MM.1S (cell line): Measurements from ENCODE around the gene TRAF3.

Source experiments
- DNase-seq: peaks from one replicate; pipeline ENCODE4 v3.0.0-alpha.2; 2015
- H2AFZ ChIP-seq: fragments of 300-600 bp; sonication (generic); 2 replicates; pipeline ENCODE4 v1.6.0; 2016; ENCODE audit warnings: antibody characterized with exemption, low read length
- H3F3A ChIP-seq: fragments of 300-600 bp; sonication (generic); 2 replicates; pipeline ENCODE4 v1.6.1; 2016; ENCODE audit warnings: mild to moderate bottlenecking, antibody characterized with exemption, low read length, moderate library complexity, mixed read lengths; ENCODE audit not compliant: insufficient read depth
- H3K27ac ChIP-seq: fragments of 300-600 bp; sonication (generic); 2 replicates; pipeline ENCODE4 v1.5.1; 2016; ENCODE audit warnings: mild to moderate bottlenecking, low read length
- H3K27me3 ChIP-seq: fragments of 300-600 bp; sonication (generic); replicated peaks from 2 replicates; pipeline ENCODE4 v1.6.0; 2016; ENCODE audit warnings: low read length; ENCODE audit not compliant: insufficient read depth
- H3K36me3 ChIP-seq: fragments of 300-600 bp; sonication (generic); replicated peaks from 2 replicates; pipeline ENCODE4 v1.6.1; 2016; ENCODE audit warnings: mild to moderate bottlenecking, low read length, mixed read lengths; ENCODE audit not compliant: insufficient read depth
- H3K4me1 ChIP-seq: fragments of 300-600 bp; sonication (generic); 2 replicates; pipeline ENCODE4 v1.6.1; 2016; ENCODE audit warnings: low read length, mixed read lengths
- H3K4me2 ChIP-seq: fragments of 300-600 bp; sonication (generic); 2 replicates; pipeline ENCODE4 v1.6.0; 2016; ENCODE audit warnings: low read depth, low read length
- H3K4me3 ChIP-seq: fragments of 300-600 bp; sonication (generic); 2 replicates; pipeline ENCODE4 v1.5.1; 2016; ENCODE audit warnings: low read length, mixed read lengths
- H3K79me2 ChIP-seq: fragments of 300-600 bp; sonication (generic); 2 replicates; pipeline ENCODE4 v1.6.1; 2016; ENCODE audit warnings: mixed run types, low read length, mixed read lengths
- H3K9ac ChIP-seq: fragments of 300-600 bp; sonication (generic); 2 replicates; pipeline ENCODE4 v1.6.1; 2016; ENCODE audit warnings: low read length, mixed read lengths
- H3K9me2 ChIP-seq: fragments of 300-600 bp; sonication (generic); replicated peaks from 2 replicates; pipeline ENCODE4 v1.6.1; 2016; ENCODE audit warnings: mild to moderate bottlenecking, low read length, mixed read lengths; ENCODE audit not compliant: insufficient read depth
- H3K9me3 ChIP-seq: fragments of 300-600 bp; sonication (generic); replicated peaks from 2 replicates; pipeline ENCODE4 v1.6.1; 2016; ENCODE audit warnings: mild to moderate bottlenecking, low read length, mixed read lengths; ENCODE audit not compliant: insufficient read depth
- H4K20me1 ChIP-seq: fragments of 300-600 bp; sonication (generic); 2 replicates; pipeline ENCODE4 v1.6.1; 2016; ENCODE audit warnings: mild to moderate bottlenecking, low read length, moderate library complexity, mixed read lengths; ENCODE audit not compliant: insufficient read depth
- EZH2 ChIP-seq: fragments of 300-600 bp; sonication (generic); optimal IDR thresholded peaks from 2 replicates; pipeline ENCODE3; 2017; ENCODE audit warnings: low read depth, mild to moderate bottlenecking, antibody characterized with exemption, low read length, mixed read lengths
- EZH2phosphoT487 ChIP-seq: fragments of 300-600 bp; sonication (generic); IDR thresholded peaks from 2 replicates; pipeline ENCODE4 v1.6.1; 2018; ENCODE audit warnings: antibody characterized with exemption, low read length
- TF ChIP-seq, protein P1 (sequence below): fragments of 300-600 bp; sonication (generic); IDR thresholded peaks from 2 replicates; pipeline ENCODE4 v1.5.1; 2016; ENCODE audit warnings: antibody characterized with exemption, low read length, mixed read lengths

TRAF3 gene

DNA sequence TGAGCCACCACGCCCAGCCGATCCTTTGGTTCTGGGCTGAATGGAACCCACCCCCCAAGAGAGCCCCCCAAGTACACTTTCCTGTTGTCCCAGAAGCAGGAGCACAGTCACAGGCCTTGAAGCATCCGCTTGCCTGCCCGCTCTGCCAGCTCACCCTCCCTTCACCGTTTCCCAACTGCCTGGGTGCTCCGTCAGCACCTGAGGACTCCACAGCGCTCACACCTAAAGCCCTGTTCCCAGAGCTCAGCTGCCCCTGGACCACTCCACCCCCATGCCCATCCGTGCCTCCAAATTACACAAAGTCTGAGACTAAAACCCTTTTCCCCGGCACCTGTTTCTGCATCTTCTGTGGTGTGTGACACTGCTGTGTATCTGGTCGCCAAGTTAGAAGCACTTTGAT, 44.3 kb upstream of the TRAF3 start:
- Histone ChIP-seq H3K4me2 (no peak overlapping the region), H3K79me2 (no peaks in the 10 kb centered on the region), H2AFZ (no peak overlapping the region), H3K4me1 (no peaks in the 10 kb centered on the region), H4K20me1 (no peaks in the 10 kb centered on the region), H3K9me2 (no peaks in the 10 kb centered on the region), H3F3A (no peaks in the 10 kb centered on the region), H3K9ac (no peak overlapping the region), H3K27ac (no peak overlapping the region), H3K4me3 (no peak overlapping the region), H3K9me3 (no peaks in the 10 kb centered on the region), H3K27me3 (no peaks in the 10 kb centered on the region), H3K36me3 (no peaks in the 10 kb centered on the region)
- no peak for DNase-seq
- no peak for TF ChIP-seq EZH2phosphoT487
- TF ChIP-seq EZH2 = no peak
- TF ChIP-seq, protein P1, sequence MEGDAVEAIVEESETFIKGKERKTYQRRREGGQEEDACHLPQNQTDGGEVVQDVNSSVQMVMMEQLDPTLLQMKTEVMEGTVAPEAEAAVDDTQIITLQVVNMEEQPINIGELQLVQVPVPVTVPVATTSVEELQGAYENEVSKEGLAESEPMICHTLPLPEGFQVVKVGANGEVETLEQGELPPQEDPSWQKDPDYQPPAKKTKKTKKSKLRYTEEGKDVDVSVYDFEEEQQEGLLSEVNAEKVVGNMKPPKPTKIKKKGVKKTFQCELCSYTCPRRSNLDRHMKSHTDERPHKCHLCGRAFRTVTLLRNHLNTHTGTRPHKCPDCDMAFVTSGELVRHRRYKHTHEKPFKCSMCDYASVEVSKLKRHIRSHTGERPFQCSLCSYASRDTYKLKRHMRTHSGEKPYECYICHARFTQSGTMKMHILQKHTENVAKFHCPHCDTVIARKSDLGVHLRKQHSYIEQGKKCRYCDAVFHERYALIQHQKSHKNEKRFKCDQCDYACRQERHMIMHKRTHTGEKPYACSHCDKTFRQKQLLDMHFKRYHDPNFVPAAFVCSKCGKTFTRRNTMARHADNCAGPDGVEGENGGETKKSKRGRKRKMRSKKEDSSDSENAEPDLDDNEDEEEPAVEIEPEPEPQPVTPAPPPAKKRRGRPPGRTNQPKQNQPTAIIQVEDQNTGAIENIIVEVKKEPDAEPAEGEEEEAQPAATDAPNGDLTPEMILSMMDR = no peak

DNA sequence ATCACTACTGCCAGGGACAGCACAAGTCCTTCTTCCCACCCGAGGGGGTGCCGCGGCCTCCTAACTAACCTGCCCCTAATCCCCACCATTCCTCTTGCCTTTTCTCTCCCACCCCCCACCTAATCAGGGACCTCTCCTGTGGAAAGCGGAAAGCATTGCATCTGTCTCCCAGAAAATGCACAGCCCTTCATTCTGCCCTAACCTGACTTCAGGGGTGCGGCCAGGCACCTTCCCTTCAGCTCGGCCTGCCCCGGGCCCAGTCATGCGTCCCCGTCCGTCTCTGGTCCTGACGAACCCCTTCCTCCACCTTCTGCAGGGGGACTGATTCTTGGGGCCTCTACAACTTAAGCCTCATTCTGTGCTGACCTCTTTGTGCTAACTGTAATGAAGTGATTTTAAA, 43.9 kb upstream of the TRAF3 start:
- no peaks in the 10 kb centered on the region for H3K36me3 ChIP-seq
- DNase-seq = no peak
- TF ChIP-seq EZH2 (no peak), EZH2phosphoT487 (no peak)
- TF ChIP-seq, protein P1 = no peak
- no peak overlapping the region for H3K27ac ChIP-seq
- H3K9me2 ChIP-seq = no peaks in the 10 kb centered on the region
- H3K27me3 ChIP-seq = no peaks in the 10 kb centered on the region
- no peaks in the 10 kb centered on the region for H3K4me1 ChIP-seq
- no peaks in the 10 kb centered on the region for H3K9me3 ChIP-seq
- H3K4me3 ChIP-seq = no peak overlapping the region
- no peak overlapping the region for H3K9ac ChIP-seq
- H3F3A ChIP-seq = no peaks in the 10 kb centered on the region
- no peak overlapping the region for H3K4me2 ChIP-seq
- no peaks in the 10 kb centered on the region for H3K79me2 ChIP-seq
- H2AFZ ChIP-seq = no peak overlapping the region
- no peaks in the 10 kb centered on the region for H4K20me1 ChIP-seq

DNA sequence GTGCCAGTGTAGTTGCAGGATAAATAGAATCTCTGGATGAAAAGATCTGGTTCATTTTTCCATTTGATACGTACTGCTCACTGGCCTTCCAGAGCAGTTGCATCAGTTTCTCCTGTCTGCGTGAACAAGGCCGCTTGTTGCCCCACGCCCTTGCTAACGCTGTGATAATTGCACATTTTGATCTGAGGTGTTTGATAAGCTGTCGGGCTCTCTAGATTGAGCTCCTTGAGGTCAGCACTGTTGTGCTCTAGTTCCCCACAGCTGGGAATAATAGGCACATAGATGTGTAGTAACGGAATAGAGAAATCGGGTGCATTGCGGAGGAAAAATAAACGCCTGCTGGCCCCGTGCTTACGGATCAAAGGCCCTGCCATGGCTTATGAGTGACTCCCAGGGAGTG, 42.8 kb upstream of the TRAF3 start:
- H3K4me2 ChIP-seq = no peak overlapping the region
- H3K4me3 ChIP-seq = no peak overlapping the region
- H3K9me2 ChIP-seq = no peaks in the 10 kb centered on the region
- DNase-seq = no peak
- H3K27me3 ChIP-seq = no peaks in the 10 kb centered on the region
- no peak overlapping the region for H3K9ac ChIP-seq
- H4K20me1 ChIP-seq = no peaks in the 10 kb centered on the region
- H3K79me2 ChIP-seq = no peaks in the 10 kb centered on the region
- H3K36me3 ChIP-seq = no peaks in the 10 kb centered on the region
- H3F3A ChIP-seq = no peaks in the 10 kb centered on the region
- no peak for TF ChIP-seq EZH2
- TF ChIP-seq, protein P1 = no peak
- no peak for TF ChIP-seq EZH2phosphoT487
- no peak overlapping the region for H3K27ac ChIP-seq
- H3K9me3 ChIP-seq = no peaks in the 10 kb centered on the region
- no peak overlapping the region for H2AFZ ChIP-seq
- H3K4me1 ChIP-seq = no peaks in the 10 kb centered on the region
